GM18519 (cell line): ENCODE results near the gene TMEM106A.
"Not testable (repeated sequence)": the region's sequence is repeated elsewhere in the genome, so short reads cannot be mapped to it uniquely, and the experiment has no call there.

Experiments
- ATAC-seq: cut with Tn5 transposase; IDR thresholded peaks from one replicate; pipeline ENCODE4 v1.9.1; 2021; ENCODE audit warnings: mild to moderate bottlenecking, moderate library complexity; ENCODE audit not compliant: unreplicated experiment, low FRiP score

The TMEM106A gene

DNA sequence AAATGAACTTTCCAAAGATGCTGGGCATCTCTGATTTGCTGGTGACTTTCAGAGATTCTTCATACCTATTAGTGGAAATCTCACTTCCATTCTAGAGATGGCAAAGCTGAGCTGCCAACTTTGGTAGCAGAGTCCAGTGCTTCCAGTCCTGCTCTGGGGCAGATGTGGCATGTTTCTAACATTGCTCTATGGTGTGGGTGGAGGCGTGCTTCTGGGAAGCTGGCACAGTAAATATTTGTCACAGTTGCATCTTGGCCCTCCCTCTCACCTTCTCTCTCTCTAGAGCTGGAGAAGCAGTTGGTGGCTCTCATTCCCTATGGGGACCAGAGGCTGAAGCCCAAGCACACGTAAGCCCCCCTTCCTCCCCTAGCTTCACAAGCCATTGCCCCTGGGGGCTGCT lies 1.9 kb downstream of the TMEM106A start:
- no peak for ATAC-seq

DNA sequence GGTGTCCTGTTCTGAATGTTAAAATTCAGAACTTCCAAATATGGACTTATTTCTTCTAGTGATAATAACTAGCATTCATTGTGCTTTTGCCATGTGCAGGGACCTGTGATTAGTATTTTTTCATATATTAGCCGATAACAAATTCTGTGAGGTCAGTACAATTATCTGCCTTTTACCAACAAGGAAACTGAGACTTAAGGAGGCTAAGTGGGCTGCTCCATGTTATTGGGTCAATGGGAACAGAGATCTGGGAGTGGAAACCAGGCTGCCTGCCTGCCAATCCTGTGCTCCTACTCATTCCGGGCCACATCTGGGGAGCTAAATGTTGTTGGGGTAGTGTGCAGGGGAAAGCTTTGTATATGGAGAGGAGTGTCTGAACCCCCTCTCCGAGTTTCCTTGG lies 3.7 kb downstream of the TMEM106A start:
- ATAC-seq = no peak

DNA sequence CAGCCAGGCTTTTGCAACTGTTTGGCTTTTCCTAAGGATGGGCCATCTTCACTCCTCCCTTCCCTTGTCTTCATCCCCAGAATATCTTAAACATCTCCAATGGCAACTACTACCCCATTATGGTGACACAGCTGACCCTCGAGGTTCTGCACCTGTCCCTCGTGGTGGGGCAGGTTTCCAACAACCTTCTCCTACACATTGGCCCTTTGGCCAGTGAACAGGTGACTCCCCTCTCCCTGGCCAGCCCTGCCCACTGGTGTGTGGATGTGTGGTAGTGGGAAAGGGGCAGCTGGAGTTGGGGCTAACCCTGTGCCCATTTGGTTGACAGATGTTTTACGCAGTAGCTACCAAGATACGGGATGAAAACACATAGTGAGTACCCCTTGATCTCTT lies 4.7 kb downstream of the TMEM106A start:
- ATAC-seq = no peak

DNA sequence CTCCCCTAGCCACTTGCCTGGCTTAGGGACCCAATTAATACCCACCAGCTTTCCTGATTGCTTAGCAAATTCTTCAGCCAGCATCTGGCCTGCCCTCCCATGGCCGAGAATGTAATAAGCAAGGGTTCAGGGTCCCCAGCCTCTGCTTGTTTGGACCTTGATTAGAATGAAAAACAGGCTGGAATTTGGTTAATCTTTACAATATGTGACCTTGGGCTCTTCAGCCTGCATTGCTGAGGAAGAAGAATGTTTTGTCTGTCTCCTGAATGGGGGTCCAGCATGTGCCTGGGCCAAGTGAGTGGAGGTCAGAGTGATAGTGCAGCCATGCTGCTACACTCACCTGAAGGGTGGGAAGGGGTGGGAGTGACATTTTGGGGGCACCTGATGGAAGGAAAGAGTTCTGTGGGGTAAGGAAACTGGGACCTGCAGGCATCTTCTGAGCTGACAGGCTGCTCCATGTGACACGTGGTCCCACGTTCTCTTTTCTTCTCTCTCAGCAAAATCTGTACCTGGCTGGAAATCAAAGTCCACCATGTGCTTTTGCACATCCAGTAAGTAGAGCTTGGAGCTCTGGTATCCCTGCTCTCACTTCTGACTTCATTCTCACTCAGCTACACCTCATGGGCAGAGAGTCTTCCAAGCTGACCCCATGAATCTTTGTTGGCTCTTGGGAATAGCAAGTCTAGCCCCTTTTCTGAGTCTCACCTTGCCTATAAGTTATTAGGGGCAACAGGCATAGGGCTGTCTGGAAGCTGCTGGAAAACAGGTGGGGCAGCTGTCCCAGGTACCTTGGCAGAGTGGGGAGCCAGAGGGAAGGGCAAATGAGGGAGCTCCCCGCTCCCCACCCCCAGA lies 5.3 kb downstream of the TMEM106A start:
- ATAC-seq = no peak

DNA sequence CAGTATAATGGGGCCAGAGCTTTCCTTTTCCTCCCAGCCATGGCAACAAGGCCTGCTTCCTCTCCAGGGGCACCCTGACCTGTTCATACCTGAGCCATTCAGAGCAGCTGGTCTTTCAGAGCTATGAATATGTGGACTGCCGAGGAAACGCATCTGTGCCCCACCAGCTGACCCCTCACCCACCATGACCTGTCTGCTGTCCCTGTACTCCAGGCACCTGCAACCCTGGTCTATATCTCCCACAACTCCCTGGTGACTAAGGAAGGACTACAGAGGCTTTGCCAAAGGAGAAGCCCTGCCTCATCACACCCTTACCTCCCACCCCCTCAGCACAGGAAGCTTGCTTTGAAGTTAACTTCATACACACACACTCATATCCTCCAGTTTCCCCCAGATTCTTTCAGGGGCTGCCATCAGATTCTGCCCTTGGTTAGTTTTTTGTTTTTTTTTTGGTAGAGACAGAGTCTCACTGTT lies 6.0 kb downstream of the TMEM106A start:
- ATAC-seq = no peak

DNA sequence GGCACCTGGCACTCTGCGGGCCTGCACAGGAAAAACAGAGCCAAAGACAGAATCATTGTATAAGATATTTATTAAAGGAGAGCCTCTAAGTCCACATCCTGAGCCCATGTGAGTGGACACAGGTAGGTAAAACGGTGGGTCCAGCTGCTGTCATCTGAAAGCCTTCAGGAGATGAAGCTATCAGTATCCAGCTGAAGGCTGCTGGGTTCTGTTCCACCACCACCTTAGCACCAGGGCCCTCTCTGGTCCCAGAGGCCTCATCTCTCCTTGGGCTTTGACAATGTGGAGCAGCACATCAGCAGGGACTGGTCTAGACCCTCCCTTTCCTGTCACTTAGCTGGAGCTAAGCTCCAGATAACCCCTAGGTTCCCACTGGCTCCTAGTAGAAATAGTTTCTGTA lies 7.3 kb downstream of the TMEM106A start:
- no peak for ATAC-seq

DNA sequence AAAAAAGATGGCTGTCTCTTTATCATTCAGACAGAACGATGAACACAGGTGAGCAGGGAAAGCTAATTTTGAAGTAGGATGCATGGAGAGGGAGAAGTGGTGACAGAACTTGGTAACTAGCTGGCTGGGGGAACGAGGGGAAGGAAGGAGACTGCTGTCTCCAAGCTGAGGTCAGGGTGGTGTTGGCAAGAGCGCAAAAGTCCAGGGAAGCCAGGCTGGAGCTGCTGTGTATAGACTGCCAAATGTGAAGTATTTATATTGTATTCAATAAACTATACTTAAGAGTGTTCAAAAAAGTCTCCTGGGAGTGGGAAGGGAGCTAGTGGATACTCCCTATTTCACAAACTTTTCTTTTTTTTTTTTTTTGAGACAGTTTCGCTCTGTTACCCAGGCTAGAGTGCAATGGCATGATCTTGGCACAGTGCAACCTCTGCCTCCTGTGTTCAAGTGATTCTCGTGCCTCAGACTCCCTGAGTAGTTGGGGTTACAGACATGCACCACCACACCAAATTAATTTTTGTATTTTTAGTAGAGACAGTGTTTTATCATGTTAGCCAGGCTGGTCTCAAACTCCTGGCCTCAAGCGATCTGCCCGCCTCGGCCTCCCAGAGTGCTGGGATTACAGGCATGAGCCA lies 8.2 kb downstream of the TMEM106A start:
- ATAC-seq = no peak

DNA sequence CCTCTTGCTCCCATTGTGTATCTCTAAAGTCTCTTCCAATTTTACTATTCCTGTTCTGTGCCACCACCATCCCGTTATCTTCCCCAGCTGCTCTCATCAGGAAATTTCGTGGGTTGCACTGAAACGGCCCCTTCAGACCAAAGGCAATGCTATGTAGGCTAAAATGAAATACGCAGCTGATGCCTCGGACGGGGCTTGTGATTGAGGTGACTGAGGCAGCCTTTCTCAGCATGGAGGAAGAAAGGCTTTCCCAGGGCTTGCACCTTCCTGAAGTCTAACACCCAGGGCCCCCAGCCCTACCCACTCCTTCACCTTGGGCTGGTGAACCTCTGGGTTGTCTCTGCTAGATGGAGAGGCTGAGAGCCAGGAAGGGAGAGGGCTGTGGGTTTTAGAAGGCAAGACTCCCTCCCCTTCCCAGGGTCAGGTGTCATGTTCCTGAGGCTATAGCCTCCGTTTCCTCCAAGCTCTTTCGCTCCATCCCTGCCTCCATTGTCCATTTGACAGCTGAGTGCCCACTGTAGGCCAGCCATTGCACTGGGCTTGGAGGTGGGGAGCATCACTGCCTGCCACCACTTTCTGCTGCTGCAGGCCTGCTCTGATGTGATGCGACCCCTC lies 8.9 kb downstream of the TMEM106A start:
- ATAC-seq = no peak

DNA sequence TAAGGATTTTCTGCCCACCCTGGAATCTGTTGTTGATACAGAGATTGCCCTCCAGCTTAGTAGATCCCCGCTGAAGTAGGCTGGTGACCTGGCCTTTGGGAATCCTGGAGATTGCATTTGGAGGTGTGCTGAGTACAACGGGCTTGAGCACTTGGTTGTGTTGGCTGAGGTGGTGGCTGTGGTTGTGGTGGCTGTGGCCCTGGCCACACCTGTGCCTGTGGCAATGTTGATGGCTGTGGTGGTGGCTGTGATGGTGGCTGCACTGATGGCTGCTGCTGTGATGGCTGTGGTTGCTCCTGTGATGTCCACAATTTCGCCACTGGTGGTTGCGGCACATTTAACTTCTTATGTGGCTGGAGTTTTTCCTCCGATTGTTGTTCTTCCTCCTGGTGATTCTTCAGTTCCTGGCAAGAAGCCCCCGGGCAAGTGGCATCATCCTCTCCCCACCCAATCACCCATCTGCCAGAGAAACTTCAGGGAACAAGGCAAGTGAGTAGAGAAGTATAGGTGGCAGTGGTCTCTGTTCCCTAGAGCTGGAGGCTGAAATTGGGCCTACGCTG lies 12.6 kb downstream of the TMEM106A start:
- no peak for ATAC-seq

DNA sequence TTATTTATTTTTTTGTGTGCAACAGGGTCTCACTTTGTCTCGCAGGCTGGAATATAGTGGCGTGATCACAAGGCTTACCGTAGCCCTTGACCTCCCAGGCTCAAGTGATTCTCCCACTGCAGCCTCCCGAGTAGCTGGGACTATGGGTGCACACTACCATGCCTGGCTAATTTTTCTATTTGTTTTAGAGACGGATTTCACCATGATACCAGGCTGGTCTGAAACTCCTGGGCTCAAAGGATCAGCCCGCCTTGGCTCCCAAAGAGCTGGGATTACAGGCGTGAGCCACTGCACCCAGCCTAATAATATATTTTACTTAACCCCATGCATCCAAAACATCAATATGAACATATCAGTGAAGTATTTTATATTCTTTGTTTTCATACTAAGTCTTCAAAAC lies 14.7 kb downstream of the TMEM106A start:
- ATAC-seq = no peak

DNA sequence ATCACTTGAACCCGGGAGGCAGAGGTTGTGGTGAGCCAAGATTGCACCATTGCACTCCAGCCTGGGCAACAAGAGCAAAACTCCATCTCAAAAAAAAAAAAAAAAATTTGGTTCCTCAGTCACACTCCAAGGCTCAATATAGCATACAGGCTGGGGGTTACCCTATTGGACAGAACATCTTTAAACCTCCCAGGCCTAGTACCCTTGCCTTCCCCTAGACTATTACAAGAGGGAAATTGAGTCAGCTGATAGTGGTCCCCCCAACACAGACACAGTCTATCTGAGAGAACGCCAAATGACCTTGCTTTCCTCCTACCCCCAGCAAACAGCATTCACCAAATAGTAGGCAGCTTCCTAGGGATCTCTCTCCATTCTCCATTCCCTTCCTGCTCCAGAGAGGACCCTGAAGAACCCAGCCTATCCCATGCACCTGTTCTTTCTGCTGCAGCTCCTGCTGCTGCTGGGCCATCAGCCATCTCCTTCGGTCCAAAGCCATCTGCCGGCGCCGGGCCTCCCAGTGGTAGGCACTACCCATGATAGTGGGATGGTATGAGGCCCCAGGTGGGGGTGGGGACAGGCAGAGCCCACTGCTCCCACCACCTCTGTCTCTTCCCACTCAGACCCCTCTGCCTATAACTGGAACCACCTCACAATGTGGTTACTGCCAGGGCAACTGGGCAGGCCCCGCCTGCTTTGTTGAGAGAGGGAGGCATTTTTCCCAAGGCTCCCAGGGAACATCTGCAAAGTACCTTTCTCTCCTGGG lies 16.5 kb downstream of the TMEM106A start, which contains the start of gene CCDC200:
CCDC200 (minus strand) TSS at position 604 of the 763 bp plus-strand sequence; CDS start at position 535, 69 bp downstream.
- ATAC-seq = not testable (repeated sequence)

DNA sequence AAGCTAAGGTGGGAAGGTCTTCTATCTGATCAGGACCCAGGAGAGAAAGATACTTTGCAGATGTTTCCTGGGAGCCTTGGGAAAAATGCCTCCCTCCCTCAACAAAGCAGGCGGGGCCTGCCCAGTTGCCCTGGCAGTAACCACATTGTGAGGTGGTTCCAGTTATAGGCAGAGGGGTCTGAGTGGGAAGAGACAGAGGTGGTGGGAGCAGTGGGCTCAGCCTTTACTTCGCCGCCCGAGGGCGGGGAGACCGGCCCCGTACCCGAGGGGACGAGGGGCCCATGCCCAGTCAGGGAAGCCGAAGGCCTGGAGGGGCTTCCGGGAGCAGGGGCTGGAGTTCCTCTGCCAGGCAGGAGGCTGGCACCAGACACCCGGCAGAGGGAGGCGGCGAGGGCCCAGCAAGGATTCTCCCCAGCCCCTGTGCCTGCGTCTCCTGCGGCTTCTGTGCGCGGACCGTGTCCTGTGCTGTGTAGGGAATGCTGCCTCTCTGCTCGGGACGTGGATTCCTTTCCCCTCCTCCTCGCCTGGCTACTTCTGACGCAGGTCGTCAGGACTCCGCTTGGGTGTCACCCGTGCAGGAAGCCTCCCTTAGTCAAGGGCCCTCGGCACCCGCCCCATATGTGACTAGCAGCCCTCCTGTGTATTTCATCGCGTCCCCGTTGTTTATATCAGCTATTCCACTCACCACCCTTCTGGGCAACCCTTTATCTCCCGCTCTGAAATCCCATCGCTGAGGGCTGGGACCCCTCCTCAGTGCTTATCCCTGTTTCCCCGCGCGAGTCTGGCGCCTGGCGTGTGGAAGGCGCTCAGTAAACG lies 19.7 kb downstream of the TMEM106A start:
- ATAC-seq = not testable (repeated sequence)

DNA sequence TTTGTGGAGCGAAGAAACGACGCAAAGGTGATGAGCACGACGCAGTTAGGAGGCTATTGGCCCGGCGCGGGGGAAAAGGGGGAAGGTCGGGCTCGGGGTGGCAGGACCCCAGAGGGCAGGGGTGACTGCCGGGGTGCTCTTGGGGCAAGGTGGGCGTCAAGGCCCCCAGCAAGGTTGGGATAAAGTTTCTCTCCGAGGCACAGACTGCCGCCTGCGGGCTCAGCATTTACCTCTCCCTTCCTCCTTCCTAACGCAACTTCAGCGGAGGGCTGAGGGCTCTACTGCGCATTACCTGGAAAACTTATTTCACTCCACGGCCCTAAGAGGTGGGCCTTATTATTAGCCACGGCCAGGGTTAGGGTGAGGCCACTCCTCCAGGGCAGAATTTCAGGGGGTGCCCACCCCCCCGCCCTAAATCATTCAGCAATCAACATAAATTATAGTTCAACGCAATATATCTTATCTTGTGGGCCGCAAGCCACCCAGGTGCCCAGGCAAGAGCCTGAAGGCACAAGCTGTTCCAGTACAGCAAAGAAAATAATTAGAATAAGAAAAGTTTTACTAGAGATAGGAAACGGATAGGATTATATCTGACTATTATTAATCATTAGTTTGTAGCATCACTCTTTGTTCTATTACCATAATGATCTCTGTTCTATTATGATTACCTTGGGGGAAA lies 20.5 kb downstream of the TMEM106A start:
- ATAC-seq = not testable (repeated sequence)

DNA sequence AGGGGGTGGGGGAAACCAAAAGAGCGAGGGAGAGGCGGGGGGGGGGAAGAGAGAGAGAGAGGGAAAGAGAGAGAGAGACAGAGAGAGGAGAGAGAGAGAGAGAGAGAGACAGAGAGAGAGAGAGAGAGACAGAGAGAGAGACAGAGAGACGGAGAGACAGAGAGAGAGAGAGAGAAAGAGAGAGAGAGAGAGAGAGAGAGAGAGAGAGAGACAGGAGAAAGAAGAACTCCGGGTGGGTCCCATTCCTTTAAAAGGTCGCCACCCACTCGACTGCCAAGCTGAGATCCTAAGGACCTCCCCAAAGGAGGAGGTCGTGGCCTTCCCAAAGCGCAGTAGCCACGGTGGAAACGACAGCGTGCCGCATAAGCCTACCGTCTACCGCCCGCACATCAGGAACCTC lies 21.6 kb downstream of the TMEM106A start:
- not testable (repeated sequence) for ATAC-seq

DNA sequence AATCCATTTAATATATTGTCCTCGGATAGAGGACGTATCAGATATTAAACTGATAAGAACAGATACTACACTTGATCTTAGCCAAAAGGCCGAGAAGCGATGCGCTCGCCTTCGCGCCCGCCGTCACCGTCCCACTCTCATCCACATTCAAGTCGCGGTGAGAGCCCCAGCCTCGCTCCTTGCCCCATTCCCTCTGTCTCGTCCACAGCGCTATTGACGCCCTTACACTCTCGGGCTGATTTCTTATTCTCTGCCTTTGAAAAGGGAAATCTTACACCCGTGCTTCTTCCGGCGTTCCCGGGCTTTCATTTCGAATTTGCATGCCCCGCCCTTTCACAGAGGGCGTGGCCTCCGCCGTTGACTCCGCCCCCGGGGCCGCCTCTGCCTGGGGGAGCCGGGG lies 22.2 kb downstream of the TMEM106A start, which contains the start of gene RNU2-1:
RNU2-1 (minus strand) TSS at position 101 of the 400 bp plus-strand sequence.
- not testable (repeated sequence) for ATAC-seq

DNA sequence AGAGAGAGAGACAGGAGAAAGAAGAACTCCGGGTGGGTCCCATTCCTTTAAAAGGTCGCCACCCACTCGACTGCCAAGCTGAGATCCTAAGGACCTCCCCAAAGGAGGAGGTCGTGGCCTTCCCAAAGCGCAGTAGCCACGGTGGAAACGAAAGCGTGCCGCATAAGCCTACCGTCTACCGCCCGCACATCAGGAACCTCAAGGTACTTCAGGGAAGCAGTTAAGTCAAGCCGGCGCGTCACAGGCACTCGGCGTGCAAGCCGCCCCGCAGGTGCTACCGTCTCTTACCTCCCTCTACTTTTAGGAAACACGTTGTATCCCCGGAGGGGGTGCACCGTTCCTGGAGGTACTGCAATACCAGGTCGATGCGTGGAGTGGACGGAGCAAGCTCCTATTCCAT lies 27.9 kb downstream of the TMEM106A start:
- not testable (repeated sequence) for ATAC-seq

DNA sequence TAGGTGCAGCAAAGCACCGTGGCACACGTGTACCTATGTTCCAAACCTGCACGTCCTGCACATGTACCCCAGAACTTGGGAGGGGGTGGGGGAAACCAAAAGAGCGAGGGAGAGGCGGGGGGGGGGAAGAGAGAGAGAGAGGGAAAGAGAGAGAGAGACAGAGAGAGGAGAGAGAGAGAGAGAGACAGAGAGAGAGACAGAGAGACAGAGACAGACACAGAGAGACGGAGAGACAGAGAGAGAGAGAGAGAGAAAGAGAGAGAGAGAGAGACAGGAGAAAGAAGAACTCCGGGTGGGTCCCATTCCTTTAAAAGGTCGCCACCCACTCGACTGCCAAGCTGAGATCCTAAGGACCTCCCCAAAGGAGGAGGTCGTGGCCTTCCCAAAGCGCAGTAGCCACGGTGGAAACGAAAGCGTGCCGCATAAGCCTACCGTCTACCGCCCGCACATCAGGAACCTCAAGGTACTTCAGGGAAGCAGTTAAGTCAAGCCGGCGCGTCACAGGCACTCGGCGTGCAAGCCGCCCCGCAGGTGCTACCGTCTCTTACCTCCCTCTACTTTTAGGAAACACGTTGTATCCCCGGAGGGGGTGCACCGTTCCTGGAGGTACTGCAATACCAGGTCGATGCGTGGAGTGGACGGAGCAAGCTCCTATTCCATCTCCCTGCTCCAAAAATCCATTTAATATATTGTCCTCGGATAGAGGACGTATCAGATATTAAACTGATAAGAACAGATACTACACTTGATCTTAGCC lies 29.1 kb downstream of the TMEM106A start:
- not testable (repeated sequence) for ATAC-seq

DNA sequence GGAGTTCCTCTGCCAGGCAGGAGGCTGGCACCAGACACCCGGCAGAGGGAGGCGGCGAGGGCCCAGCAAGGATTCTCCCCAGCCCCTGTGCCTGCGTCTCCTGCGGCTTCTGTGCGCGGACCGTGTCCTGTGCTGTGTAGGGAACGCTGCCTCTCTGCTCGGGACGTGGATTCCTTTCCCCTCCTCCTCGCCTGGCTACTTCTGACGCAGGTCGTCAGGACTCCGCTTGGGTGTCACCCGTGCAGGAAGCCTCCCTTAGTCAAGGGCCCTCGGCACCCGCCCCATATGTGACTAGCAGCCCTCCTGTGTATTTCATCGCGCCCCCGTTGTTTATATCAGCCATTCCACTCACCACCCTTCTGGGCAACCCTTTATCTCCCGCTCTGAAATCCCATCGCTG lies 34.8 kb downstream of the TMEM106A start:
- ATAC-seq = not testable (repeated sequence)
